ENCODE measurements around the gene DNAJB1.

Gene DNAJB1

DNA sequence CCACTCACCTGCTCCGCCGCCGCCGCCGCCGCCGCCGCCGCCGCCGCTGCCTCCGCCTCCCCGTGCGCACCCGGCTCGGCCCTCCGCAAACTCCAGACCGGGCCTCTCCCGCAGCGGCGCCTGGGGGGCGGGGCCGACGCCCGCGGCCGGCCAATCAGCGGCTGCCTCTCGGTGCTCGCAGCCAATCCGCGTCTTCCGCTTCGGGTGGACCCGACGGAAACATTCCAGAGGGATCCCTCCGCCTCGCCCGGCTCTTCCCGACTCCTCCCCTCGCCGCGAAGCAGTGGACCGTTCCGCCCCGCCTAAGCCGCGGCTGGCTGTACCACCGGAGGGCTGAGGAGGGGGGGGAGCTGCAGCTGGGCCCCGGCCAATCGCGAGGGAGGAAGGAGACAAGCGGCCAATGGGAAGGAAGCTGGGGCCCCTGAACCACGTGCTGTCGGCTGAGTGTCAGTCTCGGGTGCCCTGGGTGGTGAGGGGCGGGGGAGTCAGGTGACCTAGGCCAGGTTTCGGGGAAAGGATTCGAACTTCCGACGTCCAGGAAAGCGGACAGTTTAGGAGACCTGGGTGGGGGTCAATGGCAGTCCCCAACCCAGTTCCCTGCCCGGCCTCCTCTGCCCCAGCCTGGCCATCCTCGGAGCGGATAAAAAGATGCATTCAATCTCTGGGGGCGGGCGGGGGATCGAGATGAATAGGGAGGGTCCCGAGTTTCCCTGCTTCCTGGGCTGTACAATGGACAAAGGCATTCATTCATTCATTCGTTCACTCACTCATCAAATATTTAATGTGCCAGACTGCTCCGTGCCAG lies 22.0 kb downstream of the DNAJB1 start, which contains the start of gene GIPC1:
GIPC1 (minus strand) TSS at position 99 of the 805 bp plus-strand sequence. CDS start 13,151 bp downstream, outside the sequence.
- peak; percentile 100 for DNase-seq (ENCODE audit: low spot score)

DNA sequence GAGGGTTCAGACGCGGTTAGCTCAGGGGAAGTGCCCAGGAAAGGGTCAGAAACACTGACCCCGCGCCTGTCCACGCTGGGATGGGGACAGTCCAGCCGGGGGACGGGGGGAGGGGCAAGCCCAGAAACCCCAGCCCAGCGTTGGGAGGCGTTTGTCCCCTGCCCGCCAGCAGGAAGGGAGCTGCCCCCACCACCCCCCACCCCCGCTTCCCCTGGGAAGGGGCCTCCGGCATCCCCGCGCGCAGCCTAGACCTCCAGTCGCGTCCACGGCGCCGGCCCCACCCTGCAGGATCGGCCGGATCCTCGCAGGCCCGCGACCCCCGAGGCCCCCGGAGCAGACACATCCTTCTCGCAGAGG lies 22.5 kb downstream of the DNAJB1 start:
- DNase-seq (ENCODE audit: low spot score), result no peak

- peak; percentile 27 for DNase-seq (ENCODE audit: low spot score)
Measured at GRCh38 chr19:14494910-14495671, 23.1 kb downstream of the DNAJB1 start.

DNA sequence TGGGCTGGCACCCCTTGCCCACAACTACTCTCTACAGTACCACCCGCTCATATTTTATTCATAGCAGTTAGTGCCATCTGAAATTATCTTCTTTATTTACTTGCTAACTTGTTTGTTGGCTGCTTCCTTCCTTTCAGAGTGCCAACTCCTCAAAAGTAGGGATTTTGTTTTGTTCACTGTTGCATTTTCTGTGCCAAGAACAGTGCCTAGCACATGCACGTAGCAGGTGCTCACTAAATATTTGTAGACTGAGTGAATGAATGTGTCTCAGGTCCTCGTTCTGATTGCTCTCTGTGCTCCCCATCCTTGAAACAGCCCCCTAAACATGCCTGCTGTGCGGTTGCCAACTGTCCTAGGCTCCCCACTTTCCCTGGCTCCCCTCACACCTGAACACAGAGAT lies 23.8 kb downstream of the DNAJB1 start:
- DNase-seq (ENCODE audit: low spot score), result no peak

DNA sequence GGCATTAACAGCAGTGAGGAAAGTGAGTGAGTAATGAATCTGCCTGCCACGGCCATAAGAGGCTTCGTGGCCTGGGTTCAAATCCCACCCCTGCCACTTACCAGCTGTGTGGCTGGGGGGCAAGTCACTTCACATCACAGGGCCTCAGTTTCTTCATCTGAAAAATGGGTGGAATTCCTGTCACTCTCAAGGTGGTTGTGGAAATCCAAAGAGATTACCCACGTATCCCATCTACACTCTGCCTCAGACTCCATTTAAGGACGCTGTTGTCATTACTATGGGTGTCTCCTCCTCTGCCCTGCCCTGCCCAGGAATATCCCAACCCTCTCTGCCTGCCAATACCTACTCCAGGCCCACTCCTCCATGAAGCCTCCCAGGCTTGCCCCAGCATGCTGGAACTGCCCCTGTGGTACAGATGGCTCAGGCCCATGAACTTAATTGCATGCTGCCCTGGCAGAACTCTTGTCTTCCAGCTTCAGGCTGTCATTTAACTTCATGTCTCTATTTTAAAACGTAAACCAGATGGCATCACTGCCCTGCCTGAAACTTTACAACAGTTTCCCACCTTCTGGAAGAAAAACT lies 25.4 kb downstream of the DNAJB1 start:
- DNase-seq (ENCODE audit: low spot score), result no peak

DNA sequence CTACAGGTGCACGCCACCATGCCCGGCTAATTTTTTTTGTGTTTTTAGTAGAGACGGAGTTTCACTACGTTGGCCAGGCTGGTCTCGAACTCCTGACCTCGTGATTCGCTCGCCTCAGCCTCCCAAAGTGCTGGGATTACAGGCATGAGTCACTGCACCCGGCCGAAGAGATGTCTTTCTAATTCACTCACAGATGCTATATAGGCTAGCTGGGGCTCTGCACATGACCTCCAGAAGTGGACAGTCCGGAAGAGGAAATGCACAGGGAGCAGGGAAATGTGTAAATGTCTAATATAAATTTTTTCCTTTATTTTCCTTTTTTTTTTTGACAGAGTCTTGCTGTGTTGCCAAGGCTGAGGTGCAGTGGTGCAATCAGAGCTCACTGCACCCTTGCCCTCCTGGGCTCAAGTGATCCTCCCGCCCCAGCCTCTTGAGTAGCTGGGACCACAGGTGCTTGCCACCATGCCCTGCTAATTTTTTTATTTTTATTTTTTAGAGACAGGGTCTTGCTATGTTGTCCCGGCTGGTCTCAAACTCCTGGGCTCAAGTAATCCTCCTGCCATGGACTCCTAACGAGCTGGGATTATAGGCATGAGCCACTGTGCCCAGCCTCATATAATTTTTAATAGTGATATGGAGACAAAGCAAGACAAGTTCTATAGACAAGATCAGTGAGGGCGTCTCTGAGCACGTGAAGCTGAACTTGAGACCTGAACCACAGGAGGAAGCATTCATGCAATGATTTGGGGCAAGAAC lies 30.6 kb downstream of the DNAJB1 start:
- no peak for DNase-seq (ENCODE audit: low spot score)

DNA sequence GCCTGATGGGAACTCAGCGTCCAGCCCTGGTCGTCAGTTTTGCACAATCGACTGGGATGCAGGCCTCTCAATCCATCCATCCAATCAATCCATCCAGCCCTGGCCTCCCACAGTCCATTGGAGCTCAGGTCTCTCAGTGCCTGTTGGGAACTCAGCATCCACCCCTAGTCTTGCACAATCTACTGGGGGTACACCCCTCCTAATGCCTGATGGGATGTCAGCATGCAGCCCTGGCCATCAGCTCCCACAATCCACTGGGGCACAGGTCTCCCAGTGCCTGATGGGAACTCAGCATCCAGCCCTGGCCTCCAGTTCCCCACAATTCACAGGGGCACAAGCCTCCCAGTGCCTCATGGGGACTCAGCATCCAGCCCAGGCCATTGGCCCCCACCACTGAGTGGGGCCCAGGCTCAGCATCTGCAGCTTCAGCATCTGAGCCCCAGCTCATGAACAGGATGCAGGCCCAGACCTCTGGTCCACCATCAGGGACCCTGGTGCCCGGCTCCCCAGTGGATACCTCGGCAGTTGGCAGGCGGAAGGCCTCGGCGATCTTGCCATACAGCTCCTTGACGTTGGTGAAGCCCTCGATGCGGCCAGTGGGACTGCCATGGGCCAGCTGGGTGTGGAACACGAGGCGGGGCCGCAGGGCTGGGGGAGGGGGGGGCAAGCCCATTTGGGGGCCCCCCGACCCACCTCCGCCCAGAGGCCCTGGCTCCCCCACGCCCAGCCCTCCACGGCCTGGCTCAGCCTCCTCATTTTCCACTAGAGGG lies 35.8 kb downstream of the DNAJB1 start:
- DNase-seq (ENCODE audit: low spot score), result no peak

DNA sequence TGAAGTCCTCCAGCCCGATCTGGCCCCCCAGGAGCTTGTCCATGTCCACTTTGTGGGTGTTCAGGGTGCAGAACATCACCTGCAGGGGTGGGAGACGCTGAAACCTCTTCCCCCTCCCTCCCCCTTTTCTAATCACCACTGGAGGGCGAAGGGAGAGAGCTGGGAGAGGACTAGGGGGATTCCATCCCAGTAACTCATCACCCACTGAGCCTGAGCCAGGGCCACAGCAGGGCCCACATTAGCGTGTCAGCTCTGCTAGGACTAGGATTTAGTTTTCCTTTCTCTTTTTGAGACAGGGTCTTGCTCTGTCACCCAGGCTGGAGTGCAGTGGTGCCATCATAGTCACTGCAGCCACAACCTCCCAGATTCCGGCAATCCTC lies 37.5 kb downstream of the DNAJB1 start:
- DNase-seq (ENCODE audit: low spot score), result no peak

- DNase-seq (ENCODE audit: low spot score), result peak; percentile 96
Measured at GRCh38 chr19:14479975-14480699, 38.1 kb downstream of the DNAJB1 start.

DNA sequence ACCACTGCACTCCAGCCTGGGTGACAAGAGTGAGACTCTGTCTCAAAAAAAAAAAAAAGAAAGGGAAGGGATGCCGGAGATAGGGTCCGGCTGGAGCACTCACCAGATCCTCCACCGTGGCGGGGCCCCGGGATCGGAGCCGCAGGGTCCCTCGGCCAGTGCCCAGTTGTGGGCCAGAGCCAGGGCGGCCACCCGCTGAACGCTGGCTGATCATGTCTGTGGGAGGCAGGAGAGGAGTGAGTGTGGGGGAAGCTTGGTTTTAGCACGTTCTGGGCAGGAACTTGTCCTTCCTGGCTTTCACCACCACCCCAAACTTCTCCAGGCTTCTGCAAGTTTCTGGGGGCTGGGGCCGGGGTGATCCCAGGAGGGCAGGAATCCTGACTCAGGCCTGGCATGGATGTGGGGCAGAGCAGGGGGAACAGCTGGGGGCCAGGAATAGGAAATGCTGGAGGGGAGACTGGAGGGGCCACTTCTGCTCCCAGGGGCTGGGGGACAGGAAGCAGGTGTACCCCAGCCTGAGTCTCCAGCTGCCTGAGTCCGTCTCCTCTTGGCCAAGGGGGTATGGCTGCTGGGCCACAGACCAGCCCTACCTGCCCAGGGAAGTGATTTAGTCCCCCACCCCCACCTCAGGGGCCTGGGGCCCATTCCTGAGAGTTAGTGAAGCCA lies 38.8 kb downstream of the DNAJB1 start:
- no peak for DNase-seq (ENCODE audit: low spot score)

GRCh38 chr19:14478113-14478545 lies 40.1 kb downstream of the DNAJB1 start:
- DNase-seq (ENCODE audit: low spot score), result no peak

DNA sequence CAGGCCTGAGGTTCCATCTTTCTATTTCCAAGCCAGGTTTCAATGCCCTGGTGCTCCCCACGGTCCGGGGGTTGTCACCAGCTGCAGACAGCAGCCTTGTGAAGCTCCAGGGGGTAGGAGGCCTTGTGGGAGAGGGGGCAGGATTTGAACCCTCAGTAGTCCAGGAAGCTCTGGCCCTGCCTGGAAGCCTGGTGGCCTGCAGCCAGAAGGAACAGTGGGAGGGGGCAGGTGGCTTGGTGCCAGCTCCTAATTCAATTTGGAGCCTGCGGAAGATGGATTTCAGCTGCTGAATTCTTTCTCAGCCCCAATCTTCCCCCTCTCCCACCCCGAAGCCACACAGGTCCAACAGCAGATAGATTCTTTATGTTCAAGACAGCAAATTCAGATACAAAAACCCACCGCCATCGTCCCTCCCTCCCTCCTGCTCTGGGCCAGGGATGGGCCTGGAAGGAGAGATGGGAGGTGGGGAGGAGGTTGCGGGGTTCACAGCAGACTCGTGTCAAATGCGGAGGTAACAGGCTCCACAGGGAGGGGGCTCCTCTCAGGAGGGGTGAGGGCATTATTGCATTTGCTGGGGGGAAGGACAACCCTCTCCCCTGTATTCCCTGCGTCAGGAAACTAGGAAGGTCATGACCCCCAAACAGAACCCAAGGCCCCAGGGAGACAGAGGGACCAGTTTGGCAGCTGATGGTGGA lies 40.6 kb downstream of the DNAJB1 start:
- no peak for DNase-seq (ENCODE audit: low spot score)

DNA sequence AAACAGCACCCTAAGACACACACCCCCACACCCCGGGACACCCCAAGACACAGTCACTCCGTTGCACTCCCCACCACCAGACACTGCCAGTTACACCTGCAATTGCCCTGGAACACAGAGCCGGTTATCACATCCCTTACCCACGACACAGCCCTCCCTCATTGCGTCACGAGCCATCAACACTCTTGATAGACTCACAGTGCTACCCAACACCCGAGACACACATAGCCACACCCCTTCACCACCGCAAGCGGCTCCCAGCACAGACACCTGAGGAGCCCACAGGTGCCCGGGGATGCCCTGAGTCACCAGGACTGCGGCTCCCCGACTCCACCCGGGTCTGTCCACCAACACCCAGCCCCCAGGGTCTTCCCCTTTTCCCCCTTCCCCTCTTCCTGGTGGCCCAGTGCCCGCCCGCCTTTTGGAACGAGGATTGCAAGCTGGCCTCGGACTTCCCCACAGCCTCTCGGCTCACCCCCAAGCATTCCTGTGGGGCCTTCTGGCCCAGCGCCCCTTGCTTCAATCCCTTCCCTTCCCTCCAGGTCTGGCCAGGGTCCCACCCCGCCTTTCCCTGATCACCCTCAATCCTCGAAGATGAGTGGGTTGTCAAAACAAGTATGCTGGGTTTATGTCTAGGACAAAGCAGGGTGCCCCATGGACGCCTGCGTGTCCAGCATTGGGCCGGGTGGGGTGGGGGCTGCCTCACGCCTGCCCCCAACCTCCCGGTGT lies 41.4 kb downstream of the DNAJB1 start:
- DNase-seq (ENCODE audit: low spot score), result peak; percentile 44

GRCh38 chr19:14476327-14476672 lies 41.9 kb downstream of the DNAJB1 start:
- DNase-seq (ENCODE audit: low spot score), result no peak

GRCh38 chr19:14475251-14476073 lies 42.7 kb downstream of the DNAJB1 start, which contains the start of gene PTGER1:
Gene PTGER1 (minus strand): TSS chr19:14475354. CDS start chr19:14474320, 1,034 bp downstream.
- peak; percentile 77 for DNase-seq (ENCODE audit: low spot score)

DNA sequence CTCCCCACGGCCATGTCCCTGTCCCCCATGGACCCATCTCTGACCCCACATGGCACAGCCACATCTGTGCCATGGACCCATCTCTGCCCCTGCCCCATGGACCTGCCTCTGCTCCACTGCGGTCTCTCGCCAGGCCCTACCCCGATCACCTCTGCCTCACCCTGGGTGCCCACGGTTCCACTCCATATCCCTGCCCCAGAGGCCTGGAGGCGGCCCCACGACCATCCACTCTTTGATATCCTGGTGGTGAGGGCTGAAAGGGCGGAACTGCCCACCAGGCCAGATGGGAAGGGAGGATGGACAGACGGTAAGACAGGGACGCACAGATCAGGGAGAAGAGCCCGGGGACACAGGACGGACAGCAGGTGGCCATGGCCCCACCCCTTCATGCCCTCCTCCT lies 43.4 kb downstream of the DNAJB1 start:
- DNase-seq (ENCODE audit: low spot score), result no peak

DNA sequence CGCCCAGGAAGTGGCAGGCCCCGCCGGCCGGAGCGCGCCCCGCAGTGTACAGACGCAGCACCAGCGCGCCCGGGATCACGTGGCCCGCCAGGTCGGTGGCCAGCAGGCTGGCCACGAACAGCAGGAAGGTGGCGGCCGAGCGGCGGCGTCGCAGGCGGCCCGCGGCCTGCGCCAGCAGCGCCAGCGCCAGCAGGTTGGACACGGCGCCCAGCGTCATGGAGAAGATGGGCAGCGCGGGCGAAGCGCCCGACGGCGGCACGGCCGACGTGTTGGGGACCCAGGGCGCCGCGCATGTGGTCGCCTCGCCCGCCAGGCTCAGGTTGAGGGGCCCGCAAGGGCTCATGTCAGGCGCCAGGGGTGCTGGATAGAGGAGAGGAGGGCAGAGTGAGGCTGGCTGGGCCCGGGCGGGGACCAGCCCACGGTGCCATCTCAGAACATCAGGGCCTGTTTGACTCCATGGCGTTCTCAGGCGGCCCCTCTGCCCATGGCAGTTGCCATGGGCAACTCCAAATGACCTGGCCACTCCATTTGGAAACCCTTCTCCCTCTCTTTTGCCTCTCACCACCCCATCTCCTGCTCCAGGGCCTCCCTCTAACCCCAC lies 44.1 kb downstream of the DNAJB1 start:
- DNase-seq (ENCODE audit: low spot score), result no peak
